GM18502 (cell line): ENCODE measurements around the gene KLHL26.
"Not testable (repeated sequence)": the region's sequence is repeated elsewhere in the genome, so short reads cannot be mapped to it uniquely, and the experiment has no call there.

Source experiments
- ATAC-seq: cut with Tn5 transposase; IDR thresholded peaks from one replicate; pipeline ENCODE4 v1.9.1; 2021; ENCODE audit warnings: mild to moderate bottlenecking; ENCODE audit not compliant: unreplicated experiment, poor library complexity

KLHL26 gene

GRCh38 chr19:18600692-18601397, 36.0 kb upstream of the KLHL26 start:
- ATAC-seq, result not testable (repeated sequence)

GRCh38 chr19:18601875-18602274, 35.0 kb upstream of the KLHL26 start:
- ATAC-seq, result no peak

- no peak for ATAC-seq
Observed at GRCh38 chr19:18603255-18603957, 33.4 kb upstream of the KLHL26 start.

GRCh38 chr19:18603958-18604819, 32.6 kb upstream of the KLHL26 start:
- ATAC-seq, result no peak

GRCh38 chr19:18604820-18605159, 32.0 kb upstream of the KLHL26 start:
- ATAC-seq, result no peak

GRCh38 chr19:18605196-18605545, 31.7 kb upstream of the KLHL26 start:
- ATAC-seq, result no peak

- ATAC-seq, result no peak
Observed at GRCh38 chr19:18605546-18606280, 31.1 kb upstream of the KLHL26 start.

GRCh38 chr19:18606281-18607225, 30.3 kb upstream of the KLHL26 start, which contains the start of gene CRLF1:
Gene CRLF1 (minus strand): TSS chr19:18606799. CDS start chr19:18606656, 143 bp downstream.
- ATAC-seq, result no peak

GRCh38 chr19:18607226-18608101, 29.4 kb upstream of the KLHL26 start:
- no peak for ATAC-seq

GRCh38 chr19:18608102-18608804, 28.6 kb upstream of the KLHL26 start:
- ATAC-seq, result no peak

GRCh38 chr19:18608805-18609716, 27.8 kb upstream of the KLHL26 start:
- ATAC-seq, result no peak

GRCh38 chr19:18609717-18610051, 27.1 kb upstream of the KLHL26 start:
- ATAC-seq, result no peak

- ATAC-seq, result no peak
Observed at GRCh38 chr19:18610245-18610555, 26.6 kb upstream of the KLHL26 start.

- ATAC-seq, result no peak
Observed at GRCh38 chr19:18610556-18611326, 26.1 kb upstream of the KLHL26 start.

- no peak for ATAC-seq
Observed at GRCh38 chr19:18611327-18612050, 25.3 kb upstream of the KLHL26 start.
